Tibial artery (tissue), 4 donors: ENCODE measurements around the gene GABBR2.

Experiments used
- DNase-seq, 2 donors: peaks; one replicate each; pipeline ENCODE4 v3.0.0-alpha.2; 2019
- H3K27ac ChIP-seq, 2 donors: fragments of 200-600 bp; sonication (generic) in 1 of 2; 1 replicate in 1 of 2; 2 replicates in 1 of 2; pipeline ENCODE4 v1.5.1; 2018 to 2019; ENCODE audit warnings: mild to moderate bottlenecking in 1 of 2
- H3K27me3 ChIP-seq, 2 donors: fragments of 200-600 bp; sonication (generic) in 1 of 2; one replicate each; pipeline versions ENCODE4 v1.5.1 to v1.6.0; 2016 to 2019
- H3K36me3 ChIP-seq, 3 donors: fragments of 200-600 bp; sonication (generic) in 2 of 3; one replicate each; pipeline ENCODE4 v1.5.1; 2016 to 2019; ENCODE audit warnings: mild to moderate bottlenecking in 2 of 3
- H3K4me1 ChIP-seq, 4 donors: fragments of 200-600 bp; sonication (generic) in 2 of 4; 1 replicate in 3 of 4; 2 replicates in 1 of 4; pipeline ENCODE4 v1.5.1; 2016 to 2019
- H3K4me3 ChIP-seq, 2 donors: fragments of 200-600 bp; sonication (generic) in 1 of 2; 1 replicate in 1 of 2; 2 replicates in 1 of 2; pipeline ENCODE4 v1.5.1; 2018 to 2019; ENCODE audit warnings: mild to moderate bottlenecking in 2 of 2
- H3K9me3 ChIP-seq, 3 donors: fragments of 200-600 bp; sonication (generic) in 1 of 3; one replicate each; pipeline ENCODE4 v1.5.1; 2016 to 2019
- intact Hi-C: fragments of 100-400 bp; cut with DNase I; formaldehyde crosslinking; loops from one replicate; pipeline ENCODE4 v1.15.0; 2023; ENCODE audit warnings: low total_unique reads
- TF ChIP-seq, protein P1 (sequence below), 2 experiments: fragments of 200-600 bp in 1 of 2; fragments of 450-650 bp in 1 of 2; IDR thresholded peaks; one replicate each; pipeline ENCODE4 v1.5.1; 2017 to 2019; ENCODE audit warnings: antibody characterized with exemption in 2 of 2, mild to moderate bottlenecking in 1 of 2, moderate library complexity in 1 of 2

GABBR2 gene

DNA sequence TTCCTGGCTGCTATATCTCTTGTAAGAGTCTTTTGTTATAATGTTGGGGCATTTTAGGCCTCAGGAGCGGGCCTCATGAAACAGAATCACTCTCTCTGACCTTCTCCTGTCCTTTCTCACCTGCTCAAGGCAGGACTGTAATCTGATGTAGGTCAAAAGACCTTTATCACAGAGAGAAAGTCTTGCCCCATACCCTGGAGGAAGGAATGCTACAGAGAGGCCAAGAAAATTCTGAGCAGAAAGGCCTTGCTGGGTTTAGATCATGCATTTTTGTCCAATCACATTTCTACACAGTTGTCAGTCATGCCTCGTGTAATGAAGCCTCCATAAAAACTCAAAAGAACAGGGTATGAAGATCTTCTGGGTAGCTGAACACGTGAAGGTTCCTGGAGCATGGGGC lies 408.1 kb downstream of the GABBR2 start:
- Histone ChIP-seq H3K27ac (no peak overlapping the region), H3K36me3 (no peaks in the 10 kb centered on the region), H3K27me3 (no peaks in the 10 kb centered on the region), H3K9me3 (no peaks in the 10 kb centered on the region), H3K4me3 (no peak overlapping the region), H3K4me1 (no peaks in the 10 kb centered on the region)
- DNase-seq, result peak in 1 of 2 donors; percentile 15
- TF ChIP-seq, protein P1, sequence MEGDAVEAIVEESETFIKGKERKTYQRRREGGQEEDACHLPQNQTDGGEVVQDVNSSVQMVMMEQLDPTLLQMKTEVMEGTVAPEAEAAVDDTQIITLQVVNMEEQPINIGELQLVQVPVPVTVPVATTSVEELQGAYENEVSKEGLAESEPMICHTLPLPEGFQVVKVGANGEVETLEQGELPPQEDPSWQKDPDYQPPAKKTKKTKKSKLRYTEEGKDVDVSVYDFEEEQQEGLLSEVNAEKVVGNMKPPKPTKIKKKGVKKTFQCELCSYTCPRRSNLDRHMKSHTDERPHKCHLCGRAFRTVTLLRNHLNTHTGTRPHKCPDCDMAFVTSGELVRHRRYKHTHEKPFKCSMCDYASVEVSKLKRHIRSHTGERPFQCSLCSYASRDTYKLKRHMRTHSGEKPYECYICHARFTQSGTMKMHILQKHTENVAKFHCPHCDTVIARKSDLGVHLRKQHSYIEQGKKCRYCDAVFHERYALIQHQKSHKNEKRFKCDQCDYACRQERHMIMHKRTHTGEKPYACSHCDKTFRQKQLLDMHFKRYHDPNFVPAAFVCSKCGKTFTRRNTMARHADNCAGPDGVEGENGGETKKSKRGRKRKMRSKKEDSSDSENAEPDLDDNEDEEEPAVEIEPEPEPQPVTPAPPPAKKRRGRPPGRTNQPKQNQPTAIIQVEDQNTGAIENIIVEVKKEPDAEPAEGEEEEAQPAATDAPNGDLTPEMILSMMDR (IDR thresholded peaks at IDR 0.05), result no peak
- intact Hi-C loops, result no loop called here

DNA sequence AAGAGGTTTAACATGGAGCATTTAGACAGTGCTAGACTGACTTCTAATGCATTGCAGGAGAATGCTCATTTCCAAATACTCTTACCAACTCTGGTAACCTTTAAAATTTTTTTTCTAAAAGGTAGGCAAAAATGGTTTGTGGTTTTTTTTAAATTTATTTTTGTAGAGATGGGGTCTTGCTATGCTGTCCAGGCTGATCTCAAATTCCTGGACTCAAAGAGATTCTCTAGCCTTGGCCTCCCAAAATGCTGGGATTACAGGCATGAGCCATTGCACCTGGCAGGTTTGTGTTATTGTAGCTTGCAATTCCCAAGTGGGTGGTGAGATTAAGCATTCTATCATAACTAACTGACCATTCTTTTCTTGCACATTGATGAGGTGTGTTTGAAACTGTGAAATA lies 410.3 kb downstream of the GABBR2 start:
- DNase-seq, result no peak
- no peak overlapping the region for H3K4me3 ChIP-seq
- no peaks in the 10 kb centered on the region for H3K9me3 ChIP-seq
- H3K27me3 ChIP-seq, result peaks cover 0 to 4% of the 10 kb centered on the region in 2 donors
- no peak overlapping the region for H3K27ac ChIP-seq
- TF ChIP-seq, protein P1 (IDR thresholded peaks at IDR 0.05), result no peak
- intact Hi-C loops, result no loop called here
- H3K4me1 ChIP-seq, result no peaks in the 10 kb centered on the region
- H3K36me3 ChIP-seq, result no peaks in the 10 kb centered on the region

DNA sequence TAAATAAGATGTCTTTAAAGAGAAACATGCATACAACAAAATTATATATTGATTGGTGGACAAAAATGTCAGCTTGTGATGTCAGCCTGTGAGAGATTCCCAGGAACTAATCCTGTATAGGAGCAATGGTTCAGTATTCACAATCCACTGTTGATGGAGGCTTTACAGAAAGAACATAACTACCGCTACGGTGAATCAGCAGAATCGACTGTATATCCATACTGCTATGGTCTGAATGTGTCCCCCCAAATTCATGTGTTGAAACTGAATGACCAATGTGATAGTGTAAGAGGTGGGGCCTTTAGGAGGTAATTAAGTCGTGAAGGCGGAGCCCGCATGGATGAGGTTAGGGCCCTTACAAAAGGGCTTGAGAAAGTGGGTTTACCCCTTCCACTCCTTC lies 412.9 kb downstream of the GABBR2 start:
- TF ChIP-seq, protein P1 (IDR thresholded peaks at IDR 0.05), result no peak
- H3K4me3 ChIP-seq, result no peak overlapping the region
- H3K9me3 ChIP-seq, result no peaks in the 10 kb centered on the region
- DNase-seq, result no peak
- no peaks in the 10 kb centered on the region for H3K4me1 ChIP-seq
- H3K36me3 ChIP-seq, result no peaks in the 10 kb centered on the region
- H3K27ac ChIP-seq, result no peak overlapping the region
- intact Hi-C loops, result no loop called here
- H3K27me3 ChIP-seq, result peaks cover 0 to 4% of the 10 kb centered on the region in 2 donors

DNA sequence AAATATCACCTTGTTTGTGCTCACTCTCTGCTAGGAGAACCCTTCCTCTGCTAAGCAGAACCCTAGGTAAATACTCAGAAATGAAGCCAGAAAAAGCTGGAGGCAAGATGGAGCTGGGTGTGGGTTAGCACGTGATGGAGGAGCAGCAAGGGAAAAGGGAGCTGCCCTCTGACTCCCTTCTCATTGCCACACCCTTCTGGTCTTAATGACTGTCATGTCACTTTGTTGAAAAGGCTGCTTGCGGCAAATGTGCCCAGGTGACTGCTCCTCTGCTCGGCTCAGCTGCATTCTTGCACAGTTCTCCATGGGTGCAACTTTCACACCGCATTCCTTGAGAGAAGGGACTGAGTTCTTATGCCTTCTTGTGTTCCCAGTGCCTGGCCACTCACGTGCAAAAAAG lies 416.9 kb downstream of the GABBR2 start:
- Histone ChIP-seq H3K4me1 (no peaks in the 10 kb centered on the region), H3K4me3 (no peak overlapping the region), H3K27ac (no peak overlapping the region), H3K36me3 (no peaks in the 10 kb centered on the region), H3K27me3 (peaks cover 0 to 4% of the 10 kb centered on the region in 2 donors), H3K9me3 (no peaks in the 10 kb centered on the region)
- intact Hi-C loops, result no loop called here
- DNase-seq, result no peak
- TF ChIP-seq, protein P1 (IDR thresholded peaks at IDR 0.05), result no peak

DNA sequence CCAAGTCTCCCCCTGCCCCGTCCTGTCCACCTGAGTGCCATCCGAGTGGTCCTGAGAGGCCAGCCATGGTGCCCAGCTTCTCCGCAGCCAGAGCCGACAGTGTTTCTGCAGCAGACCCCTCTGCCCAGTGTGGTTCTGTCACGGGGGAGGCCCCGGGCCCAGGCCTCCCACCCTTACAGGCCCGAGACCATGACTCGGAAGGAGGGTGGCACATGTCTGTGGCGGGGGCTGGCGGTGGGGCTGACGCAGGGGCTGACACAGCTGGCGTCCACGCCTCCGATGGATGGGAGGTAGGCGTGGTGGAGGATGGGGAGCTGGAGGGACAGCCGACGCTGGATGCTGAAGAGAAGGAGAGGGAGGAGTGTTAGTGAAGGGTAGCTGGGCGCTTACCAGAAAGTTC lies 418.3 kb downstream of the GABBR2 start:
- Histone ChIP-seq H3K27me3 (peaks cover 0 to 8% of the 10 kb centered on the region in 2 donors), H3K36me3 (no peaks in the 10 kb centered on the region), H3K27ac (no peak overlapping the region), H3K9me3 (no peaks in the 10 kb centered on the region), H3K4me3 (no peak overlapping the region), H3K4me1 (no peaks in the 10 kb centered on the region)
- DNase-seq, result no peak
- intact Hi-C loops, result no loop called here
- TF ChIP-seq, protein P1 (IDR thresholded peaks at IDR 0.05), result no peak

DNA sequence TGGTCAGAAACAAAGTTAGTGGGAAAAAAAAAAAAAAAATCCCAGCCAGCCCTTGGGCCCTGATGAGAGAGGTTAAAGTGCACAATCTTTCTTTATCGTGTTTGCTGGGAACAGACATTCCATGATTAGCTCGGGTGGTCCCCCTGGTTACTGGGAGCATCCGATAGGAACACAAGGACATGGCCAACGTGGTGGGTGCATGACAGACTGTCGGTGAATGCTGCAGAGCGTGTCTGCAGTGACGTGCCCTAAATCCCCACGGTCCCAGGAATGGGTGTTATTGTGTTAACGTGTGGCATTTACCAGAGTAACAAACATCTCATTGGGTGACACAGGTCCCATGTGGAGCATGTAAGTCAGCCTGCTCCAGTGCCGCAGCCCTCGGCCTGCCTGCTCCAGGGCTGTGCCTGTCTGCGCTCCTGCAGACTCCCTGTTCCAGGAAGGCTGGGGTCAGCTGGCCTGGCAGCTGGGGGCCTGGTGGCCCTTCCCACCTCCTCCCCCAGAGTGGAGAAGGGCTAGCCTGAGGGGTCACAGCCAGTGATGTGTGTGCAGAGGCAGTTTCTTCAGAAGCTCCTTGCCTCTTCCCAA lies 419.0 kb downstream of the GABBR2 start:
- H3K36me3 ChIP-seq, result no peaks in the 10 kb centered on the region
- no peak overlapping the region for H3K27ac ChIP-seq
- H3K4me1 ChIP-seq, result no peaks in the 10 kb centered on the region
- H3K27me3 ChIP-seq, result peaks cover 0 to 14% of the 10 kb centered on the region in 2 donors
- intact Hi-C loops, result no loop called here
- no peak overlapping the region for H3K4me3 ChIP-seq
- H3K9me3 ChIP-seq, result no peaks in the 10 kb centered on the region
- DNase-seq, result no peak
- TF ChIP-seq, protein P1 (IDR thresholded peaks at IDR 0.05), result no peak
